ENCODE data around the gene ARHGAP12.
"Not testable (repeated sequence)": the region's sequence is repeated elsewhere in the genome, so short reads cannot be mapped to it uniquely, and the experiment has no call there.

The ARHGAP12 gene

GRCh38 chr10:31926160-31926559 lies 2.5 kb downstream of the ARHGAP12 start:
- DNase-seq (ENCODE audit: low spot score): no peak

DNA sequence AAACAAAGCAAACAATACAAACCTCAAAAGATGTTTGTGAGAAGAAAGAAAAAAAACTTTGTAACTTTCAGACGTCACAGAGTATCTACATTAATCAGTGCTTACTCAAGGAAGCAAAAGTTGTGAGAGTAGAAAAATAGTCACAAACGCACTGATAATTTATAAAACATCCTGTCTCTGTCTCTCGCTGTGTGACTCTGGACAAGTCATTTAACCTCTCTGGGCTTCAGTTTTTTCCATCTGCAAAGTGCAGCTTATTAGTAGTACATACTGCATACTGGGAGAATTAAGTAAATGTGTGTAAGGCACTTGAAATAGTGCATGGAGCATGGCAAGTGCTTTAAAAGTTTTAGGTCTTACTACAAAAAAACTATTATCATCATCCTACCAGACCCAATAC lies 3.8 kb downstream of the ARHGAP12 start:
- no peak for DNase-seq (ENCODE audit: low spot score)

DNA sequence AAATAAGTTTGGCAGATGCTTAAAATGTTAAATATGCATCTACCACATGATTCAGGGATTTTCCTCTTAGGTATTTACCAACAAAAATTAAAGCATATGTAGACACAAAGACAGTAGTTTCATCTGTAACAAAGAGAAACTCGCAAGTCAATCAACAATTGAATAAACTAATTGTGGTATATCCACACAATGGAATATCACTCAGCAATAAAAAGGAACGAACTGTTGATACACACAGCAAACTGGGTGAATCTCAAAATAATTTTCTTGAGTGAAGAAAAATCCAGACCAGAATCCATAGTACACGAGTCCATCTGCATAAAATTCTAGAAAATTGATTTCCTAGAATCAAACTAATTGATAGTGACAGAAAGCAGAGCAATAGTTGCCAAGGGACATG lies 5.2 kb downstream of the ARHGAP12 start:
- no peak for DNase-seq (ENCODE audit: low spot score)

DNA sequence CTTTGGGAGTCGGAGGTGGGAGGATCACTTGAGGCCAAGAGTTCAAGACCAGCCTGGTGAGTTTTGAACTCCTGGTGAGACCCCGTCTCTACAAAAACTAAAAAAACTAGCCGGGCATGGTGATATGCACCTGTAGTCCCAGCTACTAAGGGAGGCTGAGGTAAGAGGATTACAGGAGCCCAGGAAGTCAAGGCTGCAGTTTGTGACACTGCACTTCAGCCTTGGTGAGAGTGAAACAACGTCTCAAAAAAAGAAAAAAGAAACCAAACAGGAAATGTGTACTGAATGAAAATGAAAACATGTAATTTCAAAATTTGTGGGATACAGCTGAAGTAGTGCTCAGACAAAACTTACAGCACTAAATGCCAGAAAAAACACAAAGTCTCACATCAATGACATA lies 7.6 kb downstream of the ARHGAP12 start:
- DNase-seq (ENCODE audit: low spot score): peak; percentile 68

GRCh38 chr10:31920538-31920937 lies 8.1 kb downstream of the ARHGAP12 start:
- no peak for DNase-seq (ENCODE audit: low spot score)

- DNase-seq (ENCODE audit: low spot score): no peak
Measured at GRCh38 chr10:31918671-31919409, 9.8 kb downstream of the ARHGAP12 start.

- no peak for DNase-seq (ENCODE audit: low spot score)
Measured at GRCh38 chr10:31914370-31914769, 14.3 kb downstream of the ARHGAP12 start.

- no peak for DNase-seq (ENCODE audit: low spot score)
Measured at GRCh38 chr10:31912898-31913850, 15.5 kb downstream of the ARHGAP12 start.

- no peak for DNase-seq (ENCODE audit: low spot score)
Measured at GRCh38 chr10:31912289-31912688, 16.3 kb downstream of the ARHGAP12 start.

GRCh38 chr10:31910016-31910415 lies 18.6 kb downstream of the ARHGAP12 start:
- no peak for DNase-seq (ENCODE audit: low spot score)

DNA sequence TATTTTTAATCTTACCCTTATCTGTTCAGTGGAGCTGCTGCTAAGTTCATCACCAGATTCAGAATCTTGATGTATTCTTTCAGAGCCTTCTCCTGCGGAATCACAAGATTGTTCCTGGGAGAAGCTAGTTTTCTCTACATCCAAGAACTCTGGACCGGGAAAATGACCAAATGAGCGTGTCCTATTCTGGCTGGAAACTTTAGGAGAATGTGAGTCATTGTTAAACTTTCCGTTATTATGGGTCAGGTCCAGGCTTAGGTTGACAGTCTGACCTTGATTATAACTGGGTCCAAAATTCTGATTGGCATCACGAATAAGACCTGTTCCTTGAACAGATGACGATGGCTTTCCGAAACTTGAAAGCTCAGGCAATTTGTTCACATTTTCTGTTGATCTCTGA lies 20.5 kb downstream of the ARHGAP12 start:
- DNase-seq (ENCODE audit: low spot score): no peak

- DNase-seq (ENCODE audit: low spot score): no peak
Measured at GRCh38 chr10:31906039-31906438, 22.6 kb downstream of the ARHGAP12 start.

DNA sequence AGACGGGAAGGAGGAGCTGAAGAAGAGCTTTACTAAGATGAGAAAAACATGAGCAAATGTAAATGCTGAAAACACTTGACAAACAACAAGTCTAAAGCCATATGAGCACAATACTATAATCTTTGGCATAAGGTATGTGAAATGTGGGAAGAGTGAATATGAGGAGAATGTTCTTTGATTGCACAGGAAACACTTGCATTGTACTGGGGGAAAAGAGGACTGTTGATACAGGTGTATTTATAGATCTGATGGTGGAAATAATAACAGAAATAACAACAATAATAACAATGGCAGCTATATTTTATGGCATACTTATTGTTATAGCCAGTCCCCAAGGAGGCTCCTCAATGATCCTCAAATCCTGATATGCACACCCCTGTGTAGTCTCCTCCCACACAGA lies 23.0 kb downstream of the ARHGAP12 start:
- DNase-seq (ENCODE audit: low spot score): no peak

DNA sequence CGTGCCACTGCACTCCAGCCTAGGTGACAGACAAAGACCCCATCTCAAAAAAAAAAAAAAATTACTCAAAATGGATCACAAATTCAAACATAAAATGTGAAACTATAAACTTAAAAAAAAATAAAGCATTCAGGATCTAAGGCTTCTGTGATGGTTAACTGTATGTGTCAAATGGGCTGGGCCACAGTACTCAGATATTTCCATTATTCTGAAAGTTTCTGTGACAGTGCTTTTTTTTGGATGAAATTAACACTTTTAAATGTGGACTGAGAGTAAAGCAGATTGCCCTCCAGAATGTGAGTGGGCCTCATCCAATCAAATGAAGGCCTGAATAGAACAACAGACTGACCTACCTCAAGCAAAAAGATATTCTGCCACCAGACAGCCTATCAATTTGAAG lies 26.0 kb downstream of the ARHGAP12 start:
- DNase-seq (ENCODE audit: low spot score): no peak

DNA sequence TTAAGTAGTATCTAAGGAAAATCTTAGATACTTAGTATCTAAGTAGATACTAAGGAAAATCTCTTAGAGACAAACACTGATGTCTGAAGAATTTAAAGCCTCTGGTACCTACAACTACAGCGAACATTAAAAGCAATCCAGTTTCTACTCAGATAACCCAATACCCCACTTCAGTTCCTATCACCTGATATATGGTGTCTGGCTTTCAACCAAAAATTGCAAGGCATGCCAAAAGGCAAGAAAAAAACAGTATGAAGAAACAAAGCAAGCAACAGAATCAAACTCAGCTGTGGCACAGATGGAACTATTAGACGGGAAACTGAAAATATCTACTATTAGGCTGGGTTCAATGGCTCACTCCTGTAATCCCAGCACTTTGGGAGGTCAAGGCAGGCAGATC lies 31.1 kb downstream of the ARHGAP12 start:
- DNase-seq (ENCODE audit: low spot score): no peak

DNA sequence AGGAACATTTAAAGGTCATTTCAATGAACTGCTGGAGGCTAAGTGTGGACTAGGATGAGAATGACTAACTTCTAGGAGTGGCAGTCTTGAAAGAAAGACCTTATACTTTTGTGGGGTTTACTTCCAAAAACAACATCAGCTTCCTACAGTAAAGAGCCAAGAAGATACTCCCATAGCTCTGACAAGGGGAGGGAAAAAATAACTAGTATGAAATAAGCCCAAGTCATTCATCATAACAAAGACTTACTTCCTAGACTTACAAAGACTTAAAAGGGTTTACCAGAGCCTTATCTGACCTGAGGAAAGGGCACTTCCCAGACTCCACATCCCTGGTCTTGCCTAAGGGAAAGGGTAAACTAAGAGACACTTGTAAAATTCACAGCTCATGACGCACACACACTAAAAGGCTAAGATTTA lies 31.7 kb downstream of the ARHGAP12 start:
- DNase-seq (ENCODE audit: low spot score): no peak

DNA sequence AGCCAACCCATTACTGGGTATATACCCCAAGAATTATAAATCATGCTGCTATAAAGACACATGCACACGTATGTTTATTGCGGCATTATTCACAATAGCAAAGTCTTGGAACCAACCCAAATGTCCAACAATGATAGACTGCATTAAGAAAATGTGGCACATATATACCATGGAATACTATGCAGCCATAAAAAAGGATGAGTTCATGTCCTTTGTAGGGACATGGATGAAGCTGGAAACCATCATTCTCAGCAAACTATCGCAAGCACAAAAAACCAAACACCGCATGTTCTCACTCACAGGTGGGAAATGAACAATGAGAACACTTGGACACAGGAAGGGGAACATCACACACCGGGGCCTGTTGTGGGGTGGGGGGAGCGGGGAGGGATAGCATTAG lies 32.9 kb downstream of the ARHGAP12 start:
- DNase-seq (ENCODE audit: low spot score): not testable (repeated sequence)

DNA sequence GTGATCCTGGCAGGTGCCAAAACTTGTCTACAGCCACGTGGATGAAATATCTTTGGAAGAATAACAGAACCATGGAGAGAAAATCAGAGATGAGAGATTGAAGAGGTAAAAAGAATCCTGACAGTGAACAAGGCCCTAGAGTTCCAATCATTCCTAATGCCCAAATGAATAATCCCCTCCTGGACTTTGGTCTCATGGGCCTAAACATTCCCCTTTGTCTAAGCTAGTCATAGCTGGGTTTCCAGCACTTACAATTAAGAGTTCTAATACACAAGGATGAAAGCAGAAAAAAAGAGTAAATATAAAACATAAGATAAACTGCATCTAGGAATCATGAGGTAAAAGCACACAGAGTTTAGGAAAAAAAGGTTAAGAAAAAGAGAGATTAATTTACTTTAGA lies 40.2 kb downstream of the ARHGAP12 start:
- DNase-seq (ENCODE audit: low spot score): no peak

- no peak for DNase-seq (ENCODE audit: low spot score)
Measured at GRCh38 chr10:31887850-31888249, 40.8 kb downstream of the ARHGAP12 start.

- no peak for DNase-seq (ENCODE audit: low spot score)
Measured at GRCh38 chr10:31886885-31887284, 41.7 kb downstream of the ARHGAP12 start.

- no peak for DNase-seq (ENCODE audit: low spot score)
Measured at GRCh38 chr10:31885971-31886370, 42.7 kb downstream of the ARHGAP12 start.

DNA sequence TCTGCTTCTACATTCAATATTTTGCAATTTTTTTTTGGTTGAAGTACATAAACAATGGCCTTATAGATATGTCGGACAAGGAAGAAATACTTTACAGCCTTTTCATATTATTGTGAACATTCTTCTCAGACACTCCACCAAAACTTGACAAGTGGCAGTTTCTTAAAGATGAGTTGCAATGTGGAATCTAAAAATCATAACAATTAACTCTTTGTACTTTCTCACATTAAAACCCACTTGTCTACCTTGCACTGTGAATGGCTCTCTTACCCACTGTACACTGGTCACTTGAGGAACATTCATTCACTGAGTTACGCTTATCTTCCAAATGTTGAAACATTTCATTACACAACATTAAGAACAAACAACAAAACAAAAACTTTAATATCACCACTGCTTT lies 44.2 kb downstream of the ARHGAP12 start:
- DNase-seq (ENCODE audit: low spot score): no peak

DNA sequence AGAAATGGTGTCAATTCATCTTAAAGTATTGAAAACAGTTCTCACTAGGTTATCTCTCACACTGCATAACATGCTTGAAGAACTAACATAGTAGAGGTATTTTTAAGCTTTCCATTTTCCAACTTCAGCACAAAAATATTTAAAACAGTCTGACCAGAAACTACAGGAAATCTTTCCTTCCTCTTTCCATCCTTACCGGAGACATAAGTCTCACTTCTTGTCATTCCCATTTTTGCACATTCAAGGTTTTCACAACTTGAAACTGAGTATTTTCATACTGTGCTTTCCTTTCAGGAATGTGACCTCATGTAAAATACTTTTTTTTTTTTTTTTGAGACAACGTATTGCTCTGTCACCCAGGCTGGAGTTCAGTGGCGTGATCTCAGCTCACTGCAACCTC lies 45.2 kb downstream of the ARHGAP12 start:
- DNase-seq (ENCODE audit: low spot score): no peak

Data from activated CD4-positive, alpha-beta T cell treated with anti-CD3 and anti-CD28 coated beads, Interleukin-2, Interleukin-4, amounts not matched to agents 100 ng/mL and 50 ng/mL, durations not matched to agents 16 hours and 8 hours (primary cell).